ENCODE results near the gene CEP95. TPM values are rescaled to one million over a fixed set of nuclear protein-coding genes. Genes with fewer than 3 reads are reported as not detected.

Gene CEP95
- total and polyA plus RNA-seq, 2 of the 13 experiments (the other 11 are each of a cell fraction or from before 2014, with no cell fraction given) = 65.9 to 68.8 TPM

DNA sequence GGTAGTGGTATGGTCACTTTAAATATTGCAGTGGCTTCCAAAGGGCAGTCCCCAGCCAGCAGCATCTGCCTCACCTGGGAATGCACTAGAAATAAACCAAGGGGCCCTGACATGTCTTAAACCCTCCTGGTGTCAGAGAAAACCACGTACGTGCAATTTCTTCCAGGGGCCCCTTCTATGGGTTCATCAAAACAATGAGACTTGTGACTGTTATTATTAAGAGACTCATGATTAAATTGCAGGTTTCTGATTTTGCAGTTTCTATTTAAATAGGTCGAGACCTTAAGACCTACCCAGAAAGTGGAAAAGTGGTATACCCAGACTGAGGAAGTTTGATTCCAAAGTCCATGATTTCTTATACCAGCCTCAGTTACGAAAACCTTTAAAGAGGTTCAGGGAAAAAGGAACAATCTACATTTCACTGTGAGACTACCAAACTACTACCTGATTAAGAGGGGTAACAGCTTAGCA is 9.2 kb upstream of the CEP95 start (continued):
- TF ChIP-seq JUND (CRISPR knock-in tag; IDR thresholded peaks at IDR 0.05) (no peak), FOXK2 (IDR thresholded peaks at IDR 0.05) (no peak), ZNF607 (CRISPR knock-in tag; IDR thresholded peaks at IDR 0.05; ENCODE audit: borderline replicate concordance) (no peak), ZSCAN21 (CRISPR knock-in tag; IDR thresholded peaks at IDR 0.05; ENCODE audit: borderline replicate concordance) (no peak), RBM22 (optimal IDR thresholded peaks at IDR 0.05; ENCODE audit: low read length) (peak; percentile 1), ATF7-NPFF (CRISPR knock-in tag; IDR thresholded peaks at IDR 0.05; ENCODE audit: low read depth) (no peak), ZNF720 (CRISPR knock-in tag; IDR thresholded peaks at IDR 0.05) (no peak), NPAS2 (CRISPR knock-in tag; IDR thresholded peaks at IDR 0.05; ENCODE audit: borderline replicate concordance) (no peak), HNF4A (CRISPR knock-in tag; IDR thresholded peaks at IDR 0.05) (peak; percentile 23), ZNF775 (CRISPR knock-in tag; IDR thresholded peaks at IDR 0.05; ENCODE audit: borderline replicate concordance) (0 out of 2 replicates have a peak, but pooled peaks have one; percentile 2), PAX8 (CRISPR knock-in tag; IDR thresholded peaks at IDR 0.05; ENCODE audit: borderline replicate concordance) (no peak), MBD4 (IDR thresholded peaks at IDR 0.05; ENCODE audit: borderline replicate concordance, low read length) (peak; percentile 78; the same call in 1 of the 2 replicates), CENPT (CRISPR knock-in tag; IDR thresholded peaks at IDR 0.05; ENCODE audit: low read depth) (no peak), IRF2 (CRISPR knock-in tag; IDR thresholded peaks at IDR 0.05) (no peak), SP140L (CRISPR knock-in tag; IDR thresholded peaks at IDR 0.05; ENCODE audit: borderline replicate concordance) (no peak), ZBTB7B (CRISPR knock-in tag; IDR thresholded peaks at IDR 0.05) (no peak; the same call in 1 of the 2 replicates), SP5 (CRISPR knock-in tag; IDR thresholded peaks at IDR 0.05; ENCODE audit: borderline replicate concordance, low read depth) (no peak), NFE2L2 (IDR thresholded peaks at IDR 0.05; ENCODE audit: low read length) (0 out of 2 replicates have a peak, but pooled peaks have one; percentile 1)
- TF ChIP-seq, protein P1, sequence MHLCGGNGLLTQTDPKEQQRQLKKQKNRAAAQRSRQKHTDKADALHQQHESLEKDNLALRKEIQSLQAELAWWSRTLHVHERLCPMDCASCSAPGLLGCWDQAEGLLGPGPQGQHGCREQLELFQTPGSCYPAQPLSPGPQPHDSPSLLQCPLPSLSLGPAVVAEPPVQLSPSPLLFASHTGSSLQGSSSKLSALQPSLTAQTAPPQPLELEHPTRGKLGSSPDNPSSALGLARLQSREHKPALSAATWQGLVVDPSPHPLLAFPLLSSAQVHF (CRISPR knock-in tag; IDR thresholded peaks at IDR 0.05) = no peak
- TF ChIP-seq, protein P2, sequence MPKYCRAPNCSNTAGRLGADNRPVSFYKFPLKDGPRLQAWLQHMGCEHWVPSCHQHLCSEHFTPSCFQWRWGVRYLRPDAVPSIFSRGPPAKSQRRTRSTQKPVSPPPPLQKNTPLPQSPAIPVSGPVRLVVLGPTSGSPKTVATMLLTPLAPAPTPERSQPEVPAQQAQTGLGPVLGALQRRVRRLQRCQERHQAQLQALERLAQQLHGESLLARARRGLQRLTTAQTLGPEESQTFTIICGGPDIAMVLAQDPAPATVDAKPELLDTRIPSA (CRISPR knock-in tag; IDR thresholded peaks at IDR 0.05; ENCODE audit: borderline replicate concordance) = no peak
- TF ChIP-seq, protein P3, sequence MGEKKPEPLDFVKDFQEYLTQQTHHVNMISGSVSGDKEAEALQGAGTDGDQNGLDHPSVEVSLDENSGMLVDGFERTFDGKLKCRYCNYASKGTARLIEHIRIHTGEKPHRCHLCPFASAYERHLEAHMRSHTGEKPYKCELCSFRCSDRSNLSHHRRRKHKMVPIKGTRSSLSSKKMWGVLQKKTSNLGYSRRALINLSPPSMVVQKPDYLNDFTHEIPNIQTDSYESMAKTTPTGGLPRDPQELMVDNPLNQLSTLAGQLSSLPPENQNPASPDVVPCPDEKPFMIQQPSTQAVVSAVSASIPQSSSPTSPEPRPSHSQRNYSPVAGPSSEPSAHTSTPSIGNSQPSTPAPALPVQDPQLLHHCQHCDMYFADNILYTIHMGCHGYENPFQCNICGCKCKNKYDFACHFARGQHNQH (CRISPR knock-in tag; IDR thresholded peaks at IDR 0.05) = no peak
- TF ChIP-seq, protein P4, sequence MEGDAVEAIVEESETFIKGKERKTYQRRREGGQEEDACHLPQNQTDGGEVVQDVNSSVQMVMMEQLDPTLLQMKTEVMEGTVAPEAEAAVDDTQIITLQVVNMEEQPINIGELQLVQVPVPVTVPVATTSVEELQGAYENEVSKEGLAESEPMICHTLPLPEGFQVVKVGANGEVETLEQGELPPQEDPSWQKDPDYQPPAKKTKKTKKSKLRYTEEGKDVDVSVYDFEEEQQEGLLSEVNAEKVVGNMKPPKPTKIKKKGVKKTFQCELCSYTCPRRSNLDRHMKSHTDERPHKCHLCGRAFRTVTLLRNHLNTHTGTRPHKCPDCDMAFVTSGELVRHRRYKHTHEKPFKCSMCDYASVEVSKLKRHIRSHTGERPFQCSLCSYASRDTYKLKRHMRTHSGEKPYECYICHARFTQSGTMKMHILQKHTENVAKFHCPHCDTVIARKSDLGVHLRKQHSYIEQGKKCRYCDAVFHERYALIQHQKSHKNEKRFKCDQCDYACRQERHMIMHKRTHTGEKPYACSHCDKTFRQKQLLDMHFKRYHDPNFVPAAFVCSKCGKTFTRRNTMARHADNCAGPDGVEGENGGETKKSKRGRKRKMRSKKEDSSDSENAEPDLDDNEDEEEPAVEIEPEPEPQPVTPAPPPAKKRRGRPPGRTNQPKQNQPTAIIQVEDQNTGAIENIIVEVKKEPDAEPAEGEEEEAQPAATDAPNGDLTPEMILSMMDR (CRISPR knock-in tag; IDR thresholded peaks at IDR 0.05) = no peak
- TF ChIP-seq, protein P5, sequence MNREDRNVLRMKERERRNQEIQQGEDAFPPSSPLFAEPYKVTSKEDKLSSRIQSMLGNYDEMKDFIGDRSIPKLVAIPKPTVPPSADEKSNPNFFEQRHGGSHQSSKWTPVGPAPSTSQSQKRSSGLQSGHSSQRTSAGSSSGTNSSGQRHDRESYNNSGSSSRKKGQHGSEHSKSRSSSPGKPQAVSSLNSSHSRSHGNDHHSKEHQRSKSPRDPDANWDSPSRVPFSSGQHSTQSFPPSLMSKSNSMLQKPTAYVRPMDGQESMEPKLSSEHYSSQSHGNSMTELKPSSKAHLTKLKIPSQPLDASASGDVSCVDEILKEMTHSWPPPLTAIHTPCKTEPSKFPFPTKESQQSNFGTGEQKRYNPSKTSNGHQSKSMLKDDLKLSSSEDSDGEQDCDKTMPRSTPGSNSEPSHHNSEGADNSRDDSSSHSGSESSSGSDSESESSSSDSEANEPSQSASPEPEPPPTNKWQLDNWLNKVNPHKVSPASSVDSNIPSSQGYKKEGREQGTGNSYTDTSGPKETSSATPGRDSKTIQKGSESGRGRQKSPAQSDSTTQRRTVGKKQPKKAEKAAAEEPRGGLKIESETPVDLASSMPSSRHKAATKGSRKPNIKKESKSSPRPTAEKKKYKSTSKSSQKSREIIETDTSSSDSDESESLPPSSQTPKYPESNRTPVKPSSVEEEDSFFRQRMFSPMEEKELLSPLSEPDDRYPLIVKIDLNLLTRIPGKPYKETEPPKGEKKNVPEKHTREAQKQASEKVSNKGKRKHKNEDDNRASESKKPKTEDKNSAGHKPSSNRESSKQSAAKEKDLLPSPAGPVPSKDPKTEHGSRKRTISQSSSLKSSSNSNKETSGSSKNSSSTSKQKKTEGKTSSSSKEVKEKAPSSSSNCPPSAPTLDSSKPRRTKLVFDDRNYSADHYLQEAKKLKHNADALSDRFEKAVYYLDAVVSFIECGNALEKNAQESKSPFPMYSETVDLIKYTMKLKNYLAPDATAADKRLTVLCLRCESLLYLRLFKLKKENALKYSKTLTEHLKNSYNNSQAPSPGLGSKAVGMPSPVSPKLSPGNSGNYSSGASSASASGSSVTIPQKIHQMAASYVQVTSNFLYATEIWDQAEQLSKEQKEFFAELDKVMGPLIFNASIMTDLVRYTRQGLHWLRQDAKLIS (CRISPR knock-in tag; IDR thresholded peaks at IDR 0.05) = no peak

Measured in HepG2 (cell line).